Mucosa of rectum (tissue), 2 donors: ENCODE data around the gene JAM3.

Experiments
- H3K27ac ChIP-seq, 2 donors: one replicate each; pipeline ENCODE4 v1.7.0; 2013; ENCODE audit warnings: inconsistent platforms in 2 of 2, low read depth in 2 of 2, low read length in 2 of 2
- H3K27me3 ChIP-seq, 2 donors: one replicate each; pipeline ENCODE4 v1.7.0; 2013; ENCODE audit warnings: low read length in 2 of 2; ENCODE audit not compliant: control insufficient read depth in 2 of 2, insufficient read depth in 2 of 2
- H3K36me3 ChIP-seq, 2 donors: one replicate each; pipeline ENCODE4 v1.7.0; 2013; ENCODE audit warnings: low read length in 2 of 2; ENCODE audit not compliant: control insufficient read depth in 2 of 2, insufficient read depth in 2 of 2
- H3K4me1 ChIP-seq, 2 donors: one replicate each; pipeline ENCODE4 v1.7.0; 2013; ENCODE audit warnings: low read length in 2 of 2, mild to moderate bottlenecking in 1 of 2; ENCODE audit not compliant: control insufficient read depth in 2 of 2, insufficient read depth in 2 of 2
- H3K4me3 ChIP-seq, 2 donors: one replicate each; pipeline ENCODE4 v1.7.0; 2013; ENCODE audit warnings: low read length in 2 of 2
- H3K9ac ChIP-seq, 2 donors: one replicate each; pipeline ENCODE4 v1.7.0; 2013; ENCODE audit warnings: low read length in 2 of 2, low read depth in 1 of 2, mild to moderate bottlenecking in 1 of 2
- H3K9me3 ChIP-seq, 2 donors: one replicate each; pipeline ENCODE4 v1.7.0; 2013; ENCODE audit warnings: low read length in 2 of 2; ENCODE audit not compliant: control insufficient read depth in 2 of 2
- donor health status: healthy.
- donor health status: Normal muscosa, but diverticular disease.

Gene JAM3

DNA sequence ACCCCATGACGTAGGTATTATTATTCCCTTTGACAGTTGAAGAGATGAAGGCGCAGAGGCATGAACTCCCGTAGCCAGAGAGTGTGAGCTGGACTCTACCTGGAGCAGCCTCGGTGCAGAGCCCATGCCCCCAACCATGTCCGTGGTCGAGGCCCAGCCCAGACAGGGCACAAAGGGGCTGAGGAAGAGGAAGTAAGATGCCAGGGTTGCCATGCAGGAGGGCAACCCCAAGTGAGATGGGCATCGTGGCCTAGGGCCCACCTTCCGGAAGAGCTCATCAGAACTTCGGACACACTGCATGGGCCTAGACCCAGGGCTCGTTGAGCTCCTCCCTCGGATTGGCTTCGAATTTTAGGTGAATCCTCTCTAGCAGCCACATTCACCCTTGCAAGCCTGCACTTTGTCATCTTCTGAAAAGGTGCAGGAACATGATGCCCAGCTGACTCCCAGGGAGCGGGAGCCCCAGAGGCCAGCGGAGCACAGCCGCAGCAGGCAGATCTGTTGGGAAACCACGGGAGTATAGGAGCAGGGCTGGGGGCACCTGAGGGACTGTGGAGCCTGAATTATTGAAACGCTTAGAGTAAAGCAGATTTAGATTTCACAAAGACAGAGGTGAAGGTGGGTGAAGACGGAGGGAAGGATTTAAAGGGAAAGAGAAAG lies 29.0 kb upstream of the JAM3 start:
- Histone ChIP-seq H3K36me3 (no peaks in the 10 kb centered on the region), H3K4me3 (no peak overlapping the region), H3K9me3 (no peaks in the 10 kb centered on the region), H3K27me3 (no peaks in the 10 kb centered on the region), H3K4me1 (peaks cover 12 to 14% of the 10 kb centered on the region in 2 donors), H3K9ac (no peak overlapping the region), H3K27ac (peak overlapping the region; percentile 9 to 48)

- H3K27me3 ChIP-seq, result no peaks in the 10 kb centered on the region
- H3K4me3 ChIP-seq, result no peak overlapping the region
- no peaks in the 10 kb centered on the region for H3K36me3 ChIP-seq
- no peaks in the 10 kb centered on the region for H3K9me3 ChIP-seq
- peak overlapping the region; percentile 15 to 29 for H3K27ac ChIP-seq
- no peak overlapping the region for H3K9ac ChIP-seq
- peaks cover 11 to 13% of the 10 kb centered on the region in 2 donors for H3K4me1 ChIP-seq
These were observed 28.2 kb upstream of the JAM3 start for GRCh38 chr11:134040386-134041302.

DNA sequence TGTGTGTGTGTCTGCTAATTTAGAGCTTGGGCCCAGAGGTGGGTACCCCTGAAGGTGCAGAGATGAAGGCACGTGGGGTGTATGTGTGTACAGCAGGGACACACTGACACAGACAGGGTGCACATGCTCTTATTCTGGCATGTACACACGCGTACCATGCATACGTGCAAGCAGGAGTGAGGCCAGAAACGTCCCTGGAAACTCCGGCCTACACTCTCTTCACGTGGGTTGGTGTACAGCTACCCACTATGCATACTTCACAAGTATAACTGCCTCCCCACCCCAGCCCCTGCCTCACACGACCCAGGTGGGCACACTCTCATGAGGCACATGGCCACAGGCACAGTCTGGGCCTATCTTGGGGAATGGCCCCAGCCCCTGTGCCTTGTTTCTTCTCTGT lies 27.5 kb upstream of the JAM3 start:
- Histone ChIP-seq H3K9me3 (no peaks in the 10 kb centered on the region), H3K36me3 (no peaks in the 10 kb centered on the region), H3K27me3 (no peaks in the 10 kb centered on the region), H3K27ac (peak overlapping the region; percentile 14 to 52), H3K4me1 (peaks cover 10 to 13% of the 10 kb centered on the region in 2 donors), H3K4me3 (no peak overlapping the region), H3K9ac (no peak overlapping the region)

DNA sequence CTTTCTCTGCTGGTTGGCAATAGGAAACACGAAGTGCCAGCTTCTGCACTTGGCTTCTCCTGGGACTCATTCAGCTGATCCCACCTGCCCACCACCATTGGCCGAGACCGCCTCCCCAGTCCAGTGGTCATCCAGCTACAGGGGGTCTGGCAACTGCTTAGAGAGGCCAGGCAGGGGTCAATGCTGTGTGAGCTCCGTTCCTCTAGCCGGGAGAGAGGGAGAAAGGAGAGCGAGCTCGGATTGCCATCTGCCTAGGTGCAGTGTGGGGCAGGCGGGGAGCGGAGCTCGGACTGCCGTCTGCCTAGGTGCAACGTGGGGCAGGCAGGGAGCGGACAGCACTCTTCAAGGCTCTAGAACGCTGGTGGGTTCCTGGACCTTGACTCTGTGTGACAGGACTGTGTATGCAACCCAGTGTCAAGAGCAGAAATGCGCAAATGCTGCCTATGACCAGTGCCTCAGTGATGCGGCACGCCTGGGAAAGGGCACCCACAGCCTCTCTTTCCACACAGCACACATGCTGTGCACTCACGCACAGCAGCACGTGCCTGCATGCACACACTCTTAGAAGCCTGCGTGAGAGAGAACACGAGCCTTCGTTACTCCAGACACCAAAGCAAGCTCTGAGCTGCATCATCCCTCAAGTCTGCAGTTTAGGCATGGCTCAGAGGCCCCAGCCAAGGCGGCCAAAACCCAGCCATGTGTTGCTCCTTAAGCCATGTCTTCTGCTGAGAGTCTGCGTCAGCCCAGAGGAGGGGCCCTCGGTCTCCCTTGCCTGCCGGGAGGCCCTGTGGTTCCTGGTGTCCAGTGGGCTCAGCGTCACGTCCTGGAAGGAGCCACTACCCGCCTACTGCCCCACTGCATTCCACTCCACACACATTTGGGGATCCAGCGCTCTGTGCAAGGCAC lies 26.8 kb upstream of the JAM3 start:
- H3K27me3 ChIP-seq, result no peaks in the 10 kb centered on the region
- H3K36me3 ChIP-seq, result no peaks in the 10 kb centered on the region
- H3K9me3 ChIP-seq, result no peaks in the 10 kb centered on the region
- peak overlapping the region; percentile 14 to 52 for H3K27ac ChIP-seq
- peaks cover 8 to 13% of the 10 kb centered on the region in 2 donors for H3K4me1 ChIP-seq
- no peak overlapping the region for H3K4me3 ChIP-seq
- no peak overlapping the region for H3K9ac ChIP-seq

DNA sequence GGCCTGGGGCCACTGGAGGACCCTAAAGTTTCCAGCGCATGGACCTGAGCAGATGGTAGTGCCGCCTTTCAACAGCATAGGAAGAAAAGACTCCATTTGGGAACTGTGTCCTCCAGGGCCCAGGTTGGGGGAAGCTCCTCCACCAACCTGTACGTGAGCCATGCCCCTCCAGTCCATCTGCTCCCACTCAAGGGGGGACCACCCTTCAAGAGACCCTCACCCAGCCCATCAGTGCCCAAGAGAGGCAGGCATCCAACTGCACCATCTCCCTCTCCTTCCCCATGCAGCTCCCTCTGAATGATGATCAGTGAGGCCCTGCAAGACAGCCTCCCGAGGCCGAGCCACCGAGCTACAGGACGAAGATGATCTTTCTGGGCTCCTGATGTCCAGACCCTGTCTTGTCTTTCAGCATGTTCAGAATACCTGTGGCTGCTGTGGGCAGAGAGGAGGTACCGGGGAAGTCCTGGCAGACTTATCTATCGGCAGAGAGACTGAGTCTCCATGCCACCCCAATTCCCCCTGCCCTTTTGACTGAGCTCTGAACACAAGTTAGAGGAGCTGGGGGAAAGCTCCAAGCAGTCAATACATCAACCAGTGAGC lies 25.0 kb upstream of the JAM3 start:
- Histone ChIP-seq H3K4me3 (no peak overlapping the region), H3K9me3 (no peaks in the 10 kb centered on the region), H3K27ac (no peak overlapping the region), H3K36me3 (no peaks in the 10 kb centered on the region), H3K4me1 (peaks cover 4 to 11% of the 10 kb centered on the region in 2 donors), H3K9ac (no peak overlapping the region), H3K27me3 (peaks cover 0 to 3% of the 10 kb centered on the region in 2 donors)

DNA sequence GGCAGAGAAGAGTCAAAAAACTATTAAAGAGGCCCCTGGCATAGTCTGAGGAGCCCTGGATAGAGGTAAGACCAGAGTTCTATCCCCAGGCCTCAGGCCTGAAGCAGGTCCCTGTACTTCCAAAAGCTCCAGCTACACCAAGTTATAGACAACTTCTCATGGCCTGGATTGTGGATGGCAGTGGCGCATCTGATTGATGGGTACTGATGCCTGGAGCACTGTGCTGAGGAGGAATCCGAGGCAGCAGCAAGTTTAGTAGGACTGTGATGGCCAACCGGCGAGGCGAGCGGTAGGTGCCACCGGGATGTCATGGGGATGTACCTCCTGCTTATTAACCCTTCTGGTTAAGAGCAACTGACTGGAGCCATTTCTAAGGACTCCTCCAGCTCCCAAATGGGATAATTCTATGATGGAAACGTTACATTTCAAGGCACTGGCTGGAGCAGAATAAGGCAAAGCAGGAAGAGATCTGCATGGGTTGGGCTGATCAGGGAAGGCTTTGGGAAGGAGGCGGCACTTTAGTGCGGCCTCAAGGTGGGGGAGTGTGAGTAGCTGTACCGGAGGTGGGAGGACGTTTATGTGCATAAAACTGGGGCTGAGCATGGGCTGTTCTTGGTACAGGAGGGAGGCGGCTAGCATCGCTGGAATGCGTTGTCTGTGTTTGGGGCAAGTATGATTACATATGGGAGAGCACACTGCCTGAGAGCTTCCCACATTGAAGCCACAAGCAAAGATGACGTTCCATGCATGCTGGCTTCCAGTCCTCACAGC lies 24.2 kb upstream of the JAM3 start:
- no peaks in the 10 kb centered on the region for H3K36me3 ChIP-seq

DNA sequence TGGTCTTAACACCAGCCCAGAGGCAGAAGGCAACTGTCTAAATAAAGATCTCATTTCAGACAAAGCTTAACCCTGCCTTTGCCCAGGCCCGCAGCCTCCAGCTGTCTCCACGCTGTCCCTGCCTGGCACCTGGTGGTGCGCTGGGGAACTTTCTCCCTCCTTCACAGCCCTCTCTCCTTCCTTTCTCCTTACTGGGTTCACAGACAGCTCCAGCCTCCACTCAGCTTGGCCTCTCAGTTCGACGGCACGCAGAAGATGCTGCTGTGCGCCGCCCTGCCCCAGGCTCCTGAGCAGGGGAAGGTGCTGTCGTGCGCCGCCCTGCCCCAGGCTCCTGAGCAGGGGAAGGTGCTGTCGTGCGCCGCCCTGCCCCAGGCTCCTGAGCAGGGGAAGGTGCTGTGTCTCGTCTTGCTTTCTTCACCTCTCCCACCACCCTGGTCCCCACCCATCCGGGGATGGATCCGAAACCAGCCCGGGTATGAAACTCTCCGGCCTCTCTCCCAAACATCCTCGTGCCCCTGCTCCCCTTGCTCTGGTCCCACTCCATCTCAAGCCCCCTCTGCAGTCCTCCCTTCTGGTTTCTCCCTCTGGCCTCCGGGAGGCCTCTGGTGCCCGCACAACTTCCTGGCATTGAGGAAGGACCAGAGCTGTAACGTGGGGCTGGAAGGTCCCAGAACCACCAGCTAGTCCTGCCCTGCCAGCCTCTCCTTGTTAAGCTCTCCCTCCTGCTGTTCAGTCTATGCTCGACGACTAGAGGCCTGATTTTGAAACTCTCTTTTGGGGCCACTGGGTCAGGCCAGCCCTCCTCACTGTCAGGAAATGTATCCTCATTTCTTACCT lies 22.9 kb upstream of the JAM3 start:
- H3K27ac ChIP-seq, result no peak overlapping the region
- H3K36me3 ChIP-seq, result no peaks in the 10 kb centered on the region
- peaks cover 2 to 7% of the 10 kb centered on the region in 2 donors for H3K4me1 ChIP-seq
- no peak overlapping the region for H3K9ac ChIP-seq
- H3K4me3 ChIP-seq, result no peak overlapping the region
- peaks cover 3 to 4% of the 10 kb centered on the region in 2 donors for H3K27me3 ChIP-seq
- no peaks in the 10 kb centered on the region for H3K9me3 ChIP-seq

More for the DNA sequence above, 24.2 kb upstream of the JAM3 start:
- peaks cover 3 to 4% of the 10 kb centered on the region in 2 donors for H3K27me3 ChIP-seq
- peaks cover 2 to 6% of the 10 kb centered on the region in 2 donors for H3K4me1 ChIP-seq
- H3K27ac ChIP-seq, result no peak overlapping the region
- no peaks in the 10 kb centered on the region for H3K9me3 ChIP-seq
- H3K4me3 ChIP-seq, result no peak overlapping the region
- no peak overlapping the region for H3K9ac ChIP-seq

- H3K27ac ChIP-seq, result peak overlapping the region in 1 of 2 donors; percentile 34
- no peaks in the 10 kb centered on the region for H3K9me3 ChIP-seq
- peak overlapping the region in 1 of 2 donors; percentile 3 for H3K9ac ChIP-seq
- H3K4me3 ChIP-seq, result no peak overlapping the region
- H3K27me3 ChIP-seq, result peaks cover 3 to 4% of the 10 kb centered on the region in 2 donors
- no peaks in the 10 kb centered on the region for H3K36me3 ChIP-seq
- H3K4me1 ChIP-seq, result peaks cover 2 to 7% of the 10 kb centered on the region in 2 donors
These were observed 22.0 kb upstream of the JAM3 start for GRCh38 chr11:134046681-134047449.
